Measurements from ENCODE around the gene ATG4C. TPM values are rescaled to one million over a fixed set of nuclear protein-coding genes. Genes with fewer than 3 reads are reported as not detected.

Gene ATG4C
- total RNA-seq, 1 experiment from 2014 or later: 13.1 TPM

DNA sequence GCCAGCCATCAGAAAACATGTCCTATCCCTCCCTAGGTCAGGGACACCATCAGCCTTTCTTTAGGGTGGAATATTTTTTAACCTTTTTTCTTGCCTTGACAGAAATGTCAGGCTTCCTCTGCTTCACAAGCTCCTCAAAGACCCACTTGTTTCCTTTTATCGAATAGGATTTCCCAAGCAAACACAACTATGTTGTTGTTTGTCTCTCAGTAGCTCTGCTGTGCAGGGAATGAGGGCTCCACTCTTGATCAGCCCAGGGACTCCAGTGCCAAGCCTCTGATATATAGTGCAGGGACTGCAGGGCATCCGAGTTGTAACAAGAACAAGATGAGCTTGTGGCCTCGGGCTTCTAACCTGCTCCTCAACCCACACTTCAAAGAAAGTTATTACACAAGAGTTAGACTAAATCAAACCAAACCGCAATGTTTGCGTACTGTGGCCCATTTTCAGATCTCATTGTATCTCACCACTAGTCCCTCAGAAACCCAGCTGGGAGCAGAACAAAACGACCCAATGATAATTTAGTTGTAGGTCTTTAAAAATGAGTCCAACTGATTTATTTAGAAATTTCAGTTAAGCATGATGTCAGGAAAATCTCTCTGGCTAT is 108.1 kb downstream of the ATG4C start:
- Mint-ChIP-seq H3K9me3 (no peaks in the 10 kb centered on the region), H3K36me3 (ENCODE audit: insufficient read depth in 1 of 3, low read depth in 3 of 3) (no peaks in the 10 kb centered on the region), H3K27me3 (ENCODE audit: low read depth) (peaks cover 3% of the 10 kb centered on the region; the same call in 1 of the 2 replicates), H3K4me1 (peaks cover 0 to 5% of the 10 kb centered on the region in 2 experiments; a peak in 2 of 4 replicates), H3K27ac (no peak overlapping the region), H3K4me3 (no peak overlapping the region)
- Histone ChIP-seq H3K14ac (ENCODE audit: insufficient read depth, low read length) (no peak overlapping the region), H2BK20ac (ENCODE audit: low read depth, low read length, poor library complexity, severe bottlenecking) (no peak overlapping the region), H3K56ac (ENCODE audit: insufficient read length, low read depth, low read length) (no peak overlapping the region), H2AFZ (ENCODE audit: low read length) (no peak overlapping the region), H3K9me3 (ENCODE audit: control insufficient read depth, low read depth, low read length) (no peaks in the 10 kb centered on the region), H4K5ac (ENCODE audit: insufficient read length, low read depth, low read length) (no peak overlapping the region), H4K8ac (replicated peaks; ENCODE audit: insufficient read length, low read depth, low read length) (no peak overlapping the region), H2BK120ac (ENCODE audit: low read depth, low read length, poor library complexity, severe bottlenecking) (no peak overlapping the region), H3K4me2 (ENCODE audit: insufficient read depth, insufficient read length, low read length) (no peak overlapping the region), H3K9ac (ENCODE audit: extremely low read depth, insufficient read length, low read length) (no peak overlapping the region), H4K20me1 (ENCODE audit: control insufficient read depth, insufficient read depth, insufficient read length) (no peaks in the 10 kb centered on the region), H3K79me2 (ENCODE audit: insufficient read depth, low read length) (no peaks in the 10 kb centered on the region), H4K91ac (ENCODE audit: insufficient read length, low read depth, low read length) (no peak overlapping the region), H3K18ac (ENCODE audit: insufficient read length, low read depth, low read length) (no peak overlapping the region), H3K27ac (ENCODE audit: insufficient read length, low read depth, low read length) (no peak overlapping the region), H2BK5ac (ENCODE audit: insufficient read length, low read length) (no peak overlapping the region), H3K27me3 (ENCODE audit: insufficient read depth, low read length) (no peaks in the 10 kb centered on the region), H2AK5ac (ENCODE audit: insufficient read length, low read length) (no peak overlapping the region), H3K23ac (ENCODE audit: insufficient read length, low read depth, low read length) (no peak overlapping the region), H3K4ac (ENCODE audit: low read depth, low read length) (no peak overlapping the region), H2BK15ac (ENCODE audit: low read depth, low read length) (no peak overlapping the region), H3K4me1 (ENCODE audit: insufficient read depth, low read length) (no peaks in the 10 kb centered on the region), H2BK12ac (ENCODE audit: insufficient read length, low read depth, low read length) (no peak overlapping the region), H3K23me2 (ENCODE audit: insufficient read length, low read depth, low read length, poor library complexity, severe bottlenecking) (no peaks in the 10 kb centered on the region), H3K79me1 (ENCODE audit: insufficient read depth, low read depth, low read length, poor library complexity, severe bottlenecking) (no peaks in the 10 kb centered on the region), H3T11ph (ENCODE audit: low read length) (no peak overlapping the region)
- no peak for DNase-seq
- WGBS (ENCODE audit: extremely low coverage, insufficient read length, low lambda C conversion rate): no CpG with 5 or more reads among the region's 6 CpGs
- TF ChIP-seq, protein P1, sequence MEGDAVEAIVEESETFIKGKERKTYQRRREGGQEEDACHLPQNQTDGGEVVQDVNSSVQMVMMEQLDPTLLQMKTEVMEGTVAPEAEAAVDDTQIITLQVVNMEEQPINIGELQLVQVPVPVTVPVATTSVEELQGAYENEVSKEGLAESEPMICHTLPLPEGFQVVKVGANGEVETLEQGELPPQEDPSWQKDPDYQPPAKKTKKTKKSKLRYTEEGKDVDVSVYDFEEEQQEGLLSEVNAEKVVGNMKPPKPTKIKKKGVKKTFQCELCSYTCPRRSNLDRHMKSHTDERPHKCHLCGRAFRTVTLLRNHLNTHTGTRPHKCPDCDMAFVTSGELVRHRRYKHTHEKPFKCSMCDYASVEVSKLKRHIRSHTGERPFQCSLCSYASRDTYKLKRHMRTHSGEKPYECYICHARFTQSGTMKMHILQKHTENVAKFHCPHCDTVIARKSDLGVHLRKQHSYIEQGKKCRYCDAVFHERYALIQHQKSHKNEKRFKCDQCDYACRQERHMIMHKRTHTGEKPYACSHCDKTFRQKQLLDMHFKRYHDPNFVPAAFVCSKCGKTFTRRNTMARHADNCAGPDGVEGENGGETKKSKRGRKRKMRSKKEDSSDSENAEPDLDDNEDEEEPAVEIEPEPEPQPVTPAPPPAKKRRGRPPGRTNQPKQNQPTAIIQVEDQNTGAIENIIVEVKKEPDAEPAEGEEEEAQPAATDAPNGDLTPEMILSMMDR (conservative IDR thresholded peaks at IDR 0.05): no peak

Measured in H9 (cell line).